ENCODE data around the gene SLC26A11.
A peak's percentile ranks its signal among the peaks of the same experiment; 100 is the strongest.

DNA sequence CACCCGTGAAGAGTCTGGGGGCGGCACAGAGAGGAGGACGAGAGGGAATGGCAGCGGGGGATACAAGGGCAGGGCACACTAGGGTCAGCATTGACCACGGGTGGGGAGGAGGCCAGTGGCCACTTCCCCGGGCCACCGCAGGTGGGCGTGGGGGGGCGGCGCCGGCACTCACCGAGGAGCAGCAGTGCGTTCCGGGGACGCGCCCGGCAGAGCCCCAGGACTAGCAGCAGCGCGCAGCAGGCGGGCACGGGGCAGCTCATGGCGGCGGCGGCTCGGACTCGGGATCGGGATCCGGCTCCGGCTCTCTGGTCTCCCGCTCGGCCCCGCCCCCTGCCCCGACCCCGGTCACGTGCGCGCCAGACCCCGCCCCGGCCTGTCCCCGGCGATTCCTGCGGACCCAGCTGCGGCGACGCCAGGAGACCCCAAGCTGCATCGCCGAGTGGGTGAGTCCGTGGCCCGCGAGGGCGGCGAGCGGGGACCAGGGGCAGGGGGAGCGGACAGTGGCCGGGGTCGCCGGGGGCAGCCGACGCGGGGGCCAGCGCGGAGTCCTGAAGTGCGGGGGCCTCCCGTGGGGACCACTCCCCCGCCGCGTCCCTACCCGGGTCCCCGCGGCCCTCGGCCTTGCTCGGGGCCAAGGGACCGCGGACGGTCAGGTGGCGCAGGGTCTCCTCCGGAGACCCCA, at the start of gene SLC26A11, which contains the start of gene SGSH:
- TF ChIP-seq POLR2A (IDR thresholded peaks at IDR 0.05) (no peak), CTCF (IDR thresholded peaks at IDR 0.05) (no peak), POLR2AphosphoS5 (IDR thresholded peaks at IDR 0.05) (peak in 2 of 3 donors; percentile 31 to 43), EP300 (IDR thresholded peaks at IDR 0.05) (no peak)

Data from stomach (tissue), 4 donors.